GM04503 (cell line): Measurements from ENCODE around the gene RTF2.
"Not testable (repeated sequence)": the region's sequence is repeated elsewhere in the genome, so short reads cannot be mapped to it uniquely, and the experiment has no call there.

Experiments
- DNase-seq: peaks from one replicate; pipeline ENCODE4 v3.0.0-alpha.2; 2012; ENCODE audit warnings: low read depth

Gene RTF2

DNA sequence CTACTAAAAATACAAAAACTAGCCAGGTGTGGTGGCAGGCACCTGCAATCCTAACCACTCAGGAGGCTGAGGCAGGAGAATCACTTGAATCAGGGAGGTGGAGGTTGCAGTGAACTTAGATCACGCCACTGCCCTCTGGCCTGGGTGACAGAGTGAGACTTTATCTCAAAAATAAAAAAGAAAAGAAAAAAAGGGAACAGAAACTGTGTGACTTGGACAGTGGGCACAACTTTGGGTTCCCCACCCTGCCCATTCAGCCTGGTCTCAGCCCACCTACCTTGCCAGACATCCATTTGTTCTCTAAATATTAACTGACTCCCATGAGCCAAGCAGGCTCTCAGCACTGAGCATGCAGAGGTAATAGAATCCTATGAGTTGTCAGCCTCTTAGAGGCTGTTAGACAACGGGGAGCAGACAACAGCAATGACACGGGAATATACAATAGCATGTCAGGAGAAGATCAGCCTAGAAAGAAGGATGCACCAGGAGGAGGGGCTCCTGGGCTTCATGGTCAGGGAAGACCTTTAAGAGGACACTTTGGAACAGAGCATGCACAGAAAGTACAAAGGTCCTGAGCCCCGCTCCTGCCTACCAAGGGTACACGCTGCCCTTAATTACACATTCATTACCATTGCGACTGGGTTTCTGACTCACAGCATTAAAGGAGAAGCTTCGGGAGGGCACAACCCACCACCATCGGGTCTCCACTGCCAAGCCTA lies 84.6 kb downstream of the RTF2 start:
- DNase-seq: no peak

GRCh38 chr20:56554869-56555268 lies 86.4 kb downstream of the RTF2 start:
- peak; percentile 95 for DNase-seq

DNA sequence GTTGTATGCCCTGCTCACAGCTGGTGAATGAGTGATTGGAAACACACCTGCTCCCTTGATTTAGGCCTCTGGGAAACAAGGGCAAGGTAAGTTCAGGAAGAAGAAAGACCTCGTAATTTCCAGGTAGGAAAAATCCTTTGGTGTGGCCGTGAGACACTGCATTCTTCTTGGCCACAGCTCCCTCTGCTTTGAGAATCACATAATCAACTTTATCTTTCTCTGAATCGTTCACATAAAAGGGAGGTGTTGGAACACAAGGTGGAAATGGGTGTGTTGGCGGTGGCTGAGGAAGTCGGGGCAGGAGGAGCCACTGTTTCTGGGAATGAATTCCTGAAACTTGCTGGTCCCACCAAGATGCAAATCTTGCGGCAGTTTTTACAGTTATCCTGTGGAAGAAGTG lies 90.5 kb downstream of the RTF2 start:
- no peak for DNase-seq

- DNase-seq: not testable (repeated sequence)
These were observed 96.1 kb downstream of the RTF2 start for GRCh38 chr20:56564526-56564925.

GRCh38 chr20:56565511-56565910 lies 97.1 kb downstream of the RTF2 start:
- no peak for DNase-seq

GRCh38 chr20:56566621-56567020 lies 98.2 kb downstream of the RTF2 start:
- no peak for DNase-seq
